GM21381 (cell line): Measurements from ENCODE around the gene NEURL1B.
"Not testable (repeated sequence)": the region's sequence is repeated elsewhere in the genome, so short reads cannot be mapped to it uniquely, and the experiment has no call there.

ENCODE experiments used
- ATAC-seq: cut with Tn5 transposase; IDR thresholded peaks from one replicate; pipeline ENCODE4 v1.9.1; 2021; ENCODE audit warnings: mild to moderate bottlenecking, moderate library complexity; ENCODE audit not compliant: unreplicated experiment

NEURL1B gene

DNA sequence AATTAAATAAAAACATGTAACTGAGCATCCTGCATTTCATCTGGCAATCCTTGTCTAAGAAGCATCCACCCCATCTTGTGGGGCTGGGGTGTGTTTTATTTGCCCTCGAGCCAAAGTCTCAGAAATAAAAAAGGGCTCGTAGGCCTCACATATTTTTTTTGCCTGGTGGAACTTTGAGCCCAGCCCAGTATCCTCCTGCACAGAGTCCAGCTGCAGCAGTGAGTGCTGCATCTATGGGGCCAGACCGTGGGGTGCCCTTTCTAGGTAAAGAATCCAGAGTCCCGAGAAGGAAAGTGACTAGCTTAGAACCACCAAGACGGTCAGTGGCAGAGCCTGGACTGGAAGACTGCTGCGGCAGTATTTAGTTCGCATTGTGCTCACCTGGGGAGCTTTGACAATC is 33.1 kb downstream of the NEURL1B start:
- no peak for ATAC-seq

DNA sequence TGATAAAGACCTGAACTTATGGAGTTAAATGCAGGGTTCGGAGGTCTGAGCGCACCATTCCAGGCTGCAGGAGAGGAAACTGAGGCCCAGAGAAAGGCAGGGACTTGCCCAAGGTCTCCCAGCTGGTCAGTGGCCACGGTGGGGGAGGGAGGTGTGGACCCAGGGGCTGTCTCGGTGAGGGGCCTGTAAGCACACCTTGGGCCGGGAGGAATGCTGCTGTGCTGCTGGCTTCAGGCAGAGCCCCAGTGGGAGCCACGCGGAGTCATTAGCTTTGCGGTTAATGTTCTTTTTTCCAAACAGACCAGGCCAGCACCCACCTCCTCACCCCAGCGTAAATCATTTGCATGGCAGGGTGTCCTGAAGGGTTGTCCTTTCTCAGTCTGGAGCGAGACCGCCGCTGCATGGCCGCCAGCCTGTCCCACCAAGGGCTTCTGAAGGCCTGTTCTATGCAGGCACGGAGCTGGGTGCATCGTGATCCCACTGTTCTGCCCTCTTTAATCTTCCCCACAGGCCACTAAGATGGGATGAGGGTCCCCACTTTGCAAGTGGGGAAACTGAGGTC is 35.9 kb downstream of the NEURL1B start:
- no peak for ATAC-seq

DNA sequence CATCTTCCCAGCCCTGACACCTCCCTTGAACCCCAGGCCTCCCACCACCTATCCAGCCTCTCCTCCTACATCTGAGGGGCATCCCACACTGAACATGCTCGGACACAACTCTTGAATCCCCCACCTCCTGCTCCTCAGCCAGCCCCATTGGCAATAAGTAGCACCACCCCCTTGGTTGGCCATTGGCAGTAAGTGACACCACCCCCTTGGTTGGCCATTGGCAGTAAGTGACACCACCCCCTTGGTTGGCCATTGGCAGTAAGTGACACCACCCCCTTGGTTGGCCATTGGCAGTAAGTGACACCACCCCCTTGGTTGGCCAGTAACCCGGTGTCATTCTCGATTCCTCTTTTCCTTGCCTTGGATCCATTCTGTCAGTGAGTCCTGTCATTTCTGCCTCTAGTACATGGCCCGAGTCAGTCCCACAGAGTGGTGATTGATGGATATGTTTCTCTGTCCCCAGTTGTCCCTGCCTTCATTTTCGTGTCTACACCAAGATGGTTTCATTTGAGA is 37.4 kb downstream of the NEURL1B start:
- ATAC-seq = not testable (repeated sequence)

DNA sequence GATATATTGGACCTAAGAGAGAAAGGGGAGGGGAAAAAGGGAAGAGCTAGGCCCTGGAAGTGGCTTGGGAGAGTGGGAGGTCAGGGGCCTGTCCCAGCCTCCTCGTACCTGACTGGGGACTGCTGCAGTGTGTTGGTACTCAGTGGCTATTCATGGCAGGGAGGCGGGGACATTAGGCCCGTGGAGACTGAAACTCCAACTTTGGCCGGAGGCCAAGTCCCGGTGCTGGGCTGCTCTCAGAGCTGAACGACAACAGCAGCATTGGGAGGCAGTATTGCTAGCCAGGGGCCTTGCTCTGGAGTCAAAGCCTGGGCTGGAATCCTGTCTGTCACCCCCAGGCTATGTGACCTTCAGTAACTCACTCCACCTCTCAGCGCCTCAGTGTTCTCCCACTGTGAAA is 37.8 kb downstream of the NEURL1B start:
- ATAC-seq = no peak

DNA sequence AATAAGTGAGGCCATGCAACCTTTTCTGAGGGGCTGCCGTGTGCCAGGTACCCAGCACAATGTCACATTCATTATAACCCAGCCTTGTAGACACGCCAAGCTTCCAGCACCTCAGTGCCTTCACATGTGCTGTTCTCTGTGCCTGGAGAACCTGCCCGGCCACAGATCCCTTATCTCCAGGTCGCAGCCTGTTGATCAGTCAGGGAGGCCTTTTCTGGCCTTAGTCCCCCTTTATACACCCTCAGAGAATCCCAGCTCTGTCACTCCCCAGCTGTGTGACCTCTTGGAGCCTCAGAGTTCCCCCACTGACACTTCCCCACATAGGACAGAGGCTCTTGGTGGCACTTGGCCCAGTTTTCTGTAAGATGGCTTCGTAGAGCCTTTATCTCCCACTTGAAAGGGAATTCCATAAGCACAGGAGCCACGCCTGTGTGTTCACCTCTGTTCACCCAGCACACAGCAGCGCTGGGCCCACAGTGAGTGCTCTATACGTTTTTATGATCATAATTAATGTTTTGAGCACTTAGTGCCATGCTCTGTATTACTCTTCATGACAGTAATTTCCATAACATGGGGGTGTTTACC is 38.7 kb downstream of the NEURL1B start:
- no peak for ATAC-seq

DNA sequence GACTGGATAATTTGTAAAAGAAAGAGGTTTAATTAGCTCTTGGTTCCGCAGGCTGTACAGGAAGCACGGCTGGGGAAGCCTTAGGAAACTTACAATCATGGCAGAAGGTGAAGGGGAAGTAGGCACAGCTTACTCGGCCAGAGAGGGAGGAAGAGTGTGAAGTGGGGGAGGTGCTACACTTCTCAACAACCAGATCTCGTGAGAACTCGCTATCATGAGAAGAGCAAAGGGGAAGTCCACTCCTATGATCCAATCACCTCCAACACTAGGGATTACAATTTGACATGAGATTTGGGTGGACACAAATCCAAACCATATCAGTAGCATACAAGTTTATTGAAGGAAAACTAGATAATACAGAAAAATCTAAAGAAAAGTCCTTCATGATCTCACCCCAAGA is 39.9 kb downstream of the NEURL1B start:
- no peak for ATAC-seq

DNA sequence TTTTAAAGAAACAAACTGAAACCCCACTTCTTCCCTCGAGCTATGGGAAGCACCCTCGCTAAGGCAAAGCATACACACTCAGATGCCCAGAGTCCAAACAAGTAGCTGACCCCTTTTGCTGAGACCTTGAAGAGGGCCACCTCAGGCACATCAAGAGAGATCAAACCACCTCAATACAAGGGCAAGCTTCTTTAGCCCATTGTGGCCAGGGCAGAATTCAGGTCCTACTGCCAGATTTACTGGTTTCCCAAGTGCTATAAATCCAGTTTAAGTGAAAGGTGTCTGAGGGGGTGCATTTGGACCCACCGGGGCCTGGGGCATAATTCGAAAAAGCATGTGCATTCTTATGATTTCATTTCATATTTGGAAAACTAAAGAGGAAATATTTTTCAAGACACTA is 40.4 kb downstream of the NEURL1B start:
- no peak for ATAC-seq

DNA sequence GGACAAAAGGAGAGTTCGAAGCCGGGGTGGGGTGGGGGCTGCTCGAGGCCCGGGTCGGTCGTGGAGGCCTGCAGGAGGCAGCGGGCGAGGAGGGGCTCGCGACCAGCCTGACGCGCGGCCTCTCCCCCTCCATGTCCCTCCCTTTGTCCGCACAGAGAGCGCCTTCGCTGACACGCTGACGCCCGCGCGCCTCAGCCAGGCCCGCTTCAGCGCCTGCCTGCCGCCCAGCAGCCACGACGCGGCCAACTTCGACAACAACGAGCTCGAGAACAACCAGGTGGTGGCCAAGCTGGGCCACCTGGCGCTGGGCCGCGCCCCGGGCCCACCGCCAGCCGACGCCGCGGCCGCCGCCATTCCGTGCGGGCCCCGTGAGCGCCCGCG is 42.2 kb downstream of the NEURL1B start:
- no peak for ATAC-seq

DNA sequence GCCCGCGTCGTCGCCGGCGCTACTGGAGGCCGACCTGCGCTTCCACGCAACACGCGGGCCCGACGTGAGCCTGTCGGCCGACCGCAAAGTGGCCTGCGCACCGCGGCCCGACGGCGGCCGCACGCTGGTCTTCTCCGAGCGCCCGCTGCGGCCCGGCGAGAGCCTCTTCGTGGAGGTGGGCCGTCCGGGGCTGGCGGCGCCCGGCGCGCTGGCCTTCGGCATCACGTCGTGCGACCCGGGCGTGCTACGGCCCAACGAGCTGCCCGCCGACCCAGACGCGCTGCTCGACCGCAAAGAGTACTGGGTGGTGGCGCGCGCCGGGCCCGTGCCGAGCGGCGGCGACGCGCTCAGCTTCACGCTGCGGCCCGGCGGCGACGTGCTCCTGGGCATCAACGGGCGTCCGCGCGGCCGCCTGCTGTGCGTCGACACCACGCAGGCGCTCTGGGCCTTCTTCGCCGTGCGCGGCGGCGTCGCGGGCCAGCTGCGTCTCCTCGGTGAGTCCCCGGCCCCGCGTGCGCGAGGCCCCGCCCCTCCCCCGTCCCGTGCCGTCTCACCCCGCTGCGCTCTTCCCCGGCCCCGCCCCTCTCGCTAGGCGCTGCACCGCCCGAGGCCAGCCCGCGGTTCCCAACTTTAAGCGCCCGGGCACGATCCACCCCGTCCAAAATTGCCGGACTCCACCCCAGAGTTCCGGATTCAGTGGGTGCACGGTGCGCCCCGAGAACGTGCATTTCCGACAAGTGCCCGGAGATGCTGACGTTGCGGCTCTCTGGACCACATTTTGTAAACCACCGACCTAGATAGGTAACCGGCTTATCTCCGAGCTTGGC is 42.8 kb downstream of the NEURL1B start:
- ATAC-seq = no peak

DNA sequence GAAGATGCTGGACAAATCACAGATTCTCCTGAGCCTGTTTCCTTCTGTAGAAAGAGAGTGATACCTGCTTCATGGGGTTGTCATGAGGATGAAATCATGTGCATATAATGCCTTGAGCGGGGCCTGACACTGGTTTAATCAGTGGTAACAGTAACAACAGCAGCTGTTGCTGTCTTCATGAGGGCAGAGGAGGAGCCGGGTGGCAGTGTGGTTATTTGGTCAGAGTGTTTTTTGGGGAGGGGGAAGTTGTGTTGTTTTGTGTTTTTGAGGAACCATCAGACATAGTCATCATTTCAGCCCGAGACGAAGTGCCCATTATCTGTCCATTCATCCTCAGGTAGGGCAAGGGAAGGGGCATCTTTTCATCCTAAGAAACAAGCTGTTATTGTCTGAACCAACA is 44.0 kb downstream of the NEURL1B start:
- ATAC-seq = no peak

DNA sequence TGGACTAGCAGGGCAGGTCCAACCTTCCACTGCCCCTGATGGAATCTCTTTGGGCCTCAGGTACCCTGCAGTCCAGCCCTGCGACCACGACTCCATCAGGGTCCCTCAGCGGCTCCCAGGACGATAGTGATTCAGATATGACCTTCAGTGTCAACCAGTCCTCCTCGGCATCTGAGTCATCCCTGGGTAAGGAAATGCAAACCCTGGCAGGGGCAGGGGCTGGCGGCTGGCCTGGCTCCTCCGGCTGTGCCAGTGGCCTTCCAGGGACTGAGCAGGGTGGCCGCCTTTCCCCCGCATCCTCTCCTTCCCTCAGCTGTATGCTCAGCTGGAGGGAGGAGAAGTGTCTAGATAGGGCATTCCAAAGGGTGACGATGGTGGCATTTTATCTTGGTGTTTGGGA is 45.0 kb downstream of the NEURL1B start:
- ATAC-seq = no peak

DNA sequence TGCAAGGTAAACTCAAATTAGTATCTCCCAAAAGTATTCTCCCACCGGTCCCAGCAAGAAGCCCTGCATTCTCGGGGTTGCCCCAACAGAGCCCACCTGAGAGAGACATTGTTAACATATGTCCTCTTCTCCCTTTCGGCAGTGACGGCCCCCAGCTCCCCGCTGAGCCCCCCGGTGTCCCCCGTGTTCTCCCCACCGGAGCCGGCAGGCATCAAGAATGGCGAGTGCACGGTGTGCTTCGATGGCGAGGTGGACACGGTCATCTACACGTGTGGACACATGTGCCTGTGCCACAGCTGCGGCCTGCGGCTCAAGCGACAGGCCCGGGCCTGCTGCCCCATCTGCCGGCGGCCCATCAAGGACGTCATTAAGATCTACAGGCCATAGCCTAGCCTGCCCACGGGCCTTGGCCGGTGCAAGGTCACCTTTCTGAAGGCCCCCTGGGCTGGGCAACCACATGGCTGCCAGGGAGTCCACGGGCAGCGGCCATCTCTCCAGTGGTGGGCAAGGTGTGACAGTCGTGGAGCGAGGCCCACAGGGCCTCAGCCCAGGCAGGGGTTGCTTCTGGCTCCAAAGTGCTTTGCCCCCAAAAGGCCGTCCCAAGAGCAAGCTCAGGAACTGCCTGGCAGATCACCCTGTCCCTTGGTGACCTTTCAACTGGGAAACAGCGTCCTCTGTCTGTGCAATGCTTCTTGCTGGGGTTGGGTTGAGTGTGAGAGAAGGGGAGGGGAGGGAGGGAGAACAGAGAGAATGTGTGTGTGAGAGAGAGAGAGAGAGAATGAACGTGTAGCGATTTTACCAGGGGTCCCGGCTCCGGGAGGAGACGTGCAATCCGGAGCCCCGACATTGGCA is 45.7 kb downstream of the NEURL1B start:
- ATAC-seq = no peak

DNA sequence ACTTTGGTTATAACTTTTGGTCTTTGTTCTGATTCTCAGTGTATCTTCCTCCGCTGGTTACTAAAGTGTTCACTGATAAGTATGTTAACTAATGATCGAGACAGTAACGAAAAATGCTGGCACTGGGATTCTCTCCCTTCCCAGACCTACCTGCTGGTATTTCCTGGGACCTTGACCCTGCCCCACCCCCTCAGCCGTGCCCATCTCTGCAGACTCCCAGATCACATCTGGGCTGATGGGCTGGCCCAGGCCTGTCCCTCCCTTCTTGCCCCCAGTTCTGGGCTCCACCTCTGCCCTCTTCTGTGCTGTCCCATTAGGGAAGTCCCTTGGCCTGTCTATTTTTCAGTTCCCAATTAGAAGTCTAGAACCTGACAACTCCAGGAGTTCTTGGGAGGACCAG is 46.9 kb downstream of the NEURL1B start:
- ATAC-seq = no peak

DNA sequence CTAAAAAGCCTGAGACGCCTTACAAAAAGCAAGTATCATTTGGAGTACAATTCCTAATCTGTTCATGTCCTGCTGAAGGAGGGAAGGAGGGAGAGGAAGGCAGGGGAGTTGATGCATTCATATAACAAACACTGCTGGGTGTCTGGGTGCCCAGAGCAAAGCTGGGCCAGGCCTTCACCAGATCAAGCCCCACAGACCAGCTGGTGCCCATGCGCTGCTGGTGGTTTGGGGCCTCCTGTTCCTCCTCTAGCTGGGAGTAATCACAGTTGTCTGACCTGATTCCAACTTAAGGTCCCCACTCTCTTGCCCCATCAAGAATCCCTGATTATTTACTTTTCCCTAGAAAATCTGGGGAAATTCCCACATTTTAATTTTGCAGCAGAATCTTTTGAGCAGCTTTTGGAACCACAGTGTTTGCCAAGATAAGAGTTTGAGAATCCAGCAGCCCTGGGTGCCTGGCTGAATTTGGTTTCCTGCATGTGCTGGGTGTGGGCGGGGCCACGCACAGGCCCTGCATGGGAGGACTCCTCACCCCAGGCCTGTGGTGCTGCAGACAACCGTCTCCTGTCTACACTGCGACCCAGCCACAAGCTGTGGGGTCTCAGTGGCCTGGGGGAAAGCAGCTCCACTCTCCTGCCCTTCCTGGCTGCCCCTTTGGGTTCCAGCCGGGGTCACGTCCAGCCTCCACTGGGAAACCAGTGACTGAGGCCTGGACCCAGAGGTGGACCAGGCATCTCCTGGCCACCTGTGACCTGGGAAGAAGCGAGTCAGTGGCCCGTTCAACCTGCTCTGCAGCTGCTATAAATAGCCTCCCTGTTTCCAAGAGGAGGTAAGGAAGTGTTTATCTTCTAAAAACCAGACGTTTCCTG is 47.5 kb downstream of the NEURL1B start:
- no peak for ATAC-seq

DNA sequence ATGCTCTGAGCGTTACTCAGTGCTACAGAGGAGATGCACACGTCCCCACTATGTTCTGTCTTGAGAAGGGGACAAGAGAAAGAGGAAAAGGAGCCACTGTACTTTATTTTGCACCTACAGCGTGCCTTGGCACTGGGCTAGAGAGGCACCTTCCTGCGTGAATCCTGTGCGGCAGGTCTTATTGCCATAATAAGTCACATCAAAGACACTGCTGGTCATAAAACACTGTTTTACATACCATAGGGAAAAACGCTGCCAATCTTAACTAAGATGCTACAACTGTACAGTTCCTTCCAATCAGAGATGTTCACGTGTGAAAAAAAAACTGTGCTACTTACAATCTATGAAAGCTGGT is 48.1 kb downstream of the NEURL1B start:
- ATAC-seq = no peak

DNA sequence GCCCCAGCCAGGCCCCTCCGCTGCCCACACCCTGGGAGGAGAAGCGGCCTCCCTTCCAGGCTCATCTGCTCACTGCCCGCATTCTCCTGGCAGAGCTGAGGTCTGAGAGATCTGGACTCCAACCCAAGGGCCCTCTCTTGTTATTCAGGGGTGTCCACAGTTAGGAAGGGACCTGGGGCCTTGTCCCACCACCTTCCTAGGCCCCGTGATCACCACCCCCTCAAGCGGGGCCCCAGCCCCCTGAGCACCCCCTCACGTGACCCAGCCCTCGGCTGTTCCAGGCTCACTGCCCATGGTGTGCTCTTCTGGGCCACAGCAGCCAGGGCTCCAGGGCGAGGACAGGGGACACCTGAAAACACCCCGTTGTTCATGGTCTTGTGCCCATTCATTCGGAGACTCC is 48.7 kb downstream of the NEURL1B start:
- no peak for ATAC-seq

DNA sequence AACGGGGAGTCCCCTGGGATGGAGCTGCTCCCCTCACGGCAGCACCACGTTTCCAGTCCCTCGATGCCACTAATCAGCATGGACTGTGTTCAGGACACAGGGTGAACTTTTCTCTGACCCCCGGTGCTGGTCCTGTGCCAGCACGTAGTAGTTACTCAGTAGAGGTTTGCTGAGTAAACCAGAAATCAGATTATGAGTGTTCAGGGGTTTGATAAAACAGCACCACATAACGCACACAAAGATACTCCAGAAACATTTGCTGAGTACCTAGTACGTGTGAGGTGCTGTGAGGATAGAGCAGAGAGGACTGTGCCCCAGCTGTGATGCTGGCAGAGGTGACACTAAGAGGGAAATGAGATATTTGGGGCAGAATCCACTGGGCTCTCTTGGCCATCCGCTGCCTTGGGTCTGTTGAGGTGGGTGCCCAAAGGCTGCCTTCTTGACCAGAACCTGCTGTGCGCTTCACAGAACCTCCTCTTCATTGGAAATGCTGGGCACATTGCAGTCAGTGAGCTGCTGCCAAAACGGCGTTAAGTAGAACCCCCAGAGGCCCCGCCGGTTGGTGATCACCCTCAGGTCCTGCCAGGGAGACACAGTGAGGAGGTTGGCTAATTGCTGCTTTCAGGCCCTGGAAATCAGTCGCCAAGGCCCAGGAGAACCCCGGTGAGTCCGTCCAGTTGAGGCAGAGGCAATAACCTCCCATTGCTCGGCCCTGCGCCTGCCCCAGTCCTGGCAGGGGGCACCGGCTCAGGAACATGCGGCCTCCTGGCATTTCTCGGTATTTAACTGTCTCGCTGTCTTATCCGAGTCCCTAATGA is 49.4 kb downstream of the NEURL1B start:
- peak; percentile 36 for ATAC-seq

DNA sequence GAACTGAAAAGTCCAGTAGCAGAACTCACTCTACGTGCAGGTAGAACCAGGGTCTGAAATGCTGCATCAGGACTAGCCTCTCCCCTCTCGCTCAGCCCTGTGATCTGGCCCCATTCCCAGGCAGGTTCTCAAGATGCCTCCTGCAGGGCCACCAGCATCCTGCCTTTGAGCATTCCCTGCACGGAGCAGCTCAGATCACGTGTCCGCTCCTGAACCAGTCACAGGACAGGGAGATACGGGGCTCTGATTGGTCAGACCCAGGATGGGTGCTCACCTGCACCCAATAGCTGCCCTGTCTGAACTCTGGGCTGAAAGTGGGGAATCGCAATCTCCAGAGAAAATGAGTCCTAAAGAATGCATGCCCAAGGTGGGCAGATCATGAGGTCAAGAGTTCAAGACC is 50.8 kb downstream of the NEURL1B start:
- ATAC-seq = no peak

DNA sequence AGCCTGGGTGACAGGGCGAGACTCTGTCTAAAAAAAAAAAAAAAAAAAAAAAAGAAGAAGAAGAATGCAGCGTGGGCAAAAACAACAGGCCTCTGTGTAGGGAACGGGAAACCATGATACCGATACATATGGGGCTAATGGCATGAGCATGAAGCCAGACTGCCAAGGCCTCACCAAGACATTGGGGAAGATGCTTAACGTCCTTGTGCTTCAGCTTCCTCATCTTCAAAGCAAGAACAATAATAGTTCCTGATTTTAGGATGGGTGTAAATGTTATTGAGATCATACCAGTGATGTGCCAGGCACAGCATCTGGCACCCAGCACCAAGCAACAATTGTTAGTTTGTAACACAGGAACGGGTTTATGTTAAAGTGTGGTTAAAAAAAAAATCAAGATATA is 51.4 kb downstream of the NEURL1B start:
- ATAC-seq = no peak

DNA sequence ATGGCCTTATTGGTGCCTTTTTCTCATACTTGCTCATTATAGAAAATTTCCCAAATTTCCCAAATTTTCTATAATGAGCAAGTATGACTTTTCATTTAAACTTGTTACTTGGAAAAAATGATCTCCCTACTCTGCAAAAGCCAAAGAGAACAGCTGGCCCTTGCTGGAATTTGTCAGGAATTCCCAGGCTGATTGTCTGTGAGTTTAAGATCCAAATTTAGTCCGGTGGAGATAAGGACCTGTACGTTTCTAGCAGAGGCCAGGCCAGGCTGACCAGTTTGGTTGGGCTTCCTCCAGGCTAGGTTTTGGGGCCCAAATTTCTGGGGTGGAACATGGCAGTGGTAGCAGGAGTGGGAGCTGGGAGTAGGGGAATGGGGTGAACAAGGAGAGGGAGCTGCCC is 51.9 kb downstream of the NEURL1B start:
- no peak for ATAC-seq
